ENCODE results near the gene CRK. TPM values are rescaled to one million over a fixed set of nuclear protein-coding genes. Genes with fewer than 3 reads are reported as not detected.

CRK gene
- total and polyA plus RNA-seq, 9 donors: 34.0 to 56.1 (median 43.6) TPM

- Histone ChIP-seq H3K4me1 (ENCODE audit: control insufficient read depth, insufficient read depth, low read length) (peaks cover 5% of the 10 kb centered on the region), H3K27ac (ENCODE audit: low read length) (no peak overlapping the region), H3K36me3 (ENCODE audit: control insufficient read depth, insufficient read depth, low read length) (peaks cover 84% of the 10 kb centered on the region), H3K4me3 (ENCODE audit: low read length) (no peak overlapping the region), H3K9me3 (replicated peaks; ENCODE audit: control insufficient read depth, low read depth, low read length) (no peaks in the 10 kb centered on the region), H3K27me3 (ENCODE audit: control insufficient read depth, insufficient read depth, low read length) (no peaks in the 10 kb centered on the region)
- DNase-seq: no peak
- 55% methylated on average over 24 of the region's 28 CpGs for WGBS (ENCODE audit: insufficient coverage)
Measured at GRCh38 chr17:1469231-1469852, 13.3 kb upstream of the CRK start.

GRCh38 chr17:1467898-1468492, 12.0 kb upstream of the CRK start:
- H3K4me1 ChIP-seq (ENCODE audit: control insufficient read depth, insufficient read depth, low read length): peaks cover 5% of the 10 kb centered on the region
- WGBS (ENCODE audit: insufficient coverage): 59% methylated on average over 21 of the region's 21 CpGs
- H3K4me3 ChIP-seq (ENCODE audit: low read length): no peak overlapping the region
- no peaks in the 10 kb centered on the region for H3K27me3 ChIP-seq (ENCODE audit: control insufficient read depth, insufficient read depth, low read length)
- peaks cover 77% of the 10 kb centered on the region for H3K36me3 ChIP-seq (ENCODE audit: control insufficient read depth, insufficient read depth, low read length)
- peak overlapping the region; percentile 47 for H3K27ac ChIP-seq (ENCODE audit: low read length)
- DNase-seq: peak; percentile 64
- no peaks in the 10 kb centered on the region for H3K9me3 ChIP-seq (replicated peaks; ENCODE audit: control insufficient read depth, low read depth, low read length)

- no peaks in the 10 kb centered on the region for H3K9me3 ChIP-seq (replicated peaks; ENCODE audit: control insufficient read depth, low read depth, low read length)
- H3K27me3 ChIP-seq (ENCODE audit: control insufficient read depth, insufficient read depth, low read length): no peaks in the 10 kb centered on the region
- no peak overlapping the region for H3K27ac ChIP-seq (ENCODE audit: low read length)
- H3K4me3 ChIP-seq (ENCODE audit: low read length): no peak overlapping the region
- DNase-seq: no peak
- H3K4me1 ChIP-seq (ENCODE audit: control insufficient read depth, insufficient read depth, low read length): peaks cover 8% of the 10 kb centered on the region
- WGBS (ENCODE audit: insufficient coverage): 89% methylated on average over 12 of the region's 16 CpGs
- peaks cover 76% of the 10 kb centered on the region for H3K36me3 ChIP-seq (ENCODE audit: control insufficient read depth, insufficient read depth, low read length)
Measured at GRCh38 chr17:1467258-1467657, 11.2 kb upstream of the CRK start.

GRCh38 chr17:1464186-1464585, 8.2 kb upstream of the CRK start:
- no peak overlapping the region for H3K27ac ChIP-seq (ENCODE audit: low read length)
- H3K27me3 ChIP-seq (ENCODE audit: control insufficient read depth, insufficient read depth, low read length): no peaks in the 10 kb centered on the region
- no peaks in the 10 kb centered on the region for H3K9me3 ChIP-seq (replicated peaks; ENCODE audit: control insufficient read depth, low read depth, low read length)
- DNase-seq: no peak
- peaks cover 54% of the 10 kb centered on the region for H3K36me3 ChIP-seq (ENCODE audit: control insufficient read depth, insufficient read depth, low read length)
- no peak overlapping the region for H3K4me3 ChIP-seq (ENCODE audit: low read length)
- peaks cover 8% of the 10 kb centered on the region for H3K4me1 ChIP-seq (ENCODE audit: control insufficient read depth, insufficient read depth, low read length)
- 91% methylated on average over 8 of the region's 8 CpGs for WGBS (ENCODE audit: insufficient coverage)

- Histone ChIP-seq H3K36me3 (ENCODE audit: control insufficient read depth, insufficient read depth, low read length) (peaks cover 39% of the 10 kb centered on the region), H3K27me3 (ENCODE audit: control insufficient read depth, insufficient read depth, low read length) (no peaks in the 10 kb centered on the region), H3K4me3 (ENCODE audit: low read length) (no peak overlapping the region), H3K9me3 (replicated peaks; ENCODE audit: control insufficient read depth, low read depth, low read length) (no peaks in the 10 kb centered on the region), H3K4me1 (ENCODE audit: control insufficient read depth, insufficient read depth, low read length) (peaks cover 3% of the 10 kb centered on the region), H3K27ac (ENCODE audit: low read length) (no peak overlapping the region)
- WGBS (ENCODE audit: insufficient coverage): 69% methylated on average over 16 of the region's 33 CpGs
- DNase-seq: no peak
Measured at GRCh38 chr17:1462164-1463112, 6.4 kb upstream of the CRK start.

- Histone ChIP-seq H3K36me3 (ENCODE audit: control insufficient read depth, insufficient read depth, low read length) (peaks cover 31% of the 10 kb centered on the region), H3K4me3 (ENCODE audit: low read length) (no peak overlapping the region), H3K27me3 (ENCODE audit: control insufficient read depth, insufficient read depth, low read length) (no peaks in the 10 kb centered on the region), H3K27ac (ENCODE audit: low read length) (no peak overlapping the region), H3K4me1 (ENCODE audit: control insufficient read depth, insufficient read depth, low read length) (peaks cover 9% of the 10 kb centered on the region), H3K9me3 (replicated peaks; ENCODE audit: control insufficient read depth, low read depth, low read length) (no peaks in the 10 kb centered on the region)
- DNase-seq: no peak
- WGBS (ENCODE audit: insufficient coverage): 83% methylated on average over 13 of the region's 18 CpGs
Measured at GRCh38 chr17:1461198-1461944, 5.3 kb upstream of the CRK start.

- Histone ChIP-seq H3K4me1 (ENCODE audit: control insufficient read depth, insufficient read depth, low read length) (peaks cover 9% of the 10 kb centered on the region), H3K36me3 (ENCODE audit: control insufficient read depth, insufficient read depth, low read length) (peaks cover 20% of the 10 kb centered on the region), H3K27me3 (ENCODE audit: control insufficient read depth, insufficient read depth, low read length) (no peaks in the 10 kb centered on the region), H3K4me3 (ENCODE audit: low read length) (no peak overlapping the region), H3K9me3 (replicated peaks; ENCODE audit: control insufficient read depth, low read depth, low read length) (no peaks in the 10 kb centered on the region), H3K27ac (ENCODE audit: low read length) (no peak overlapping the region)
- WGBS (ENCODE audit: insufficient coverage): 63% methylated on average over 6 of the region's 6 CpGs
- DNase-seq: no peak
Measured at GRCh38 chr17:1460233-1460632, 4.2 kb upstream of the CRK start.

GRCh38 chr17:1455291-1455796, 688 bp downstream of the CRK start:
- peak; percentile 85 for DNase-seq
- H3K4me1 ChIP-seq (ENCODE audit: control insufficient read depth, insufficient read depth, low read length): peaks cover 15% of the 10 kb centered on the region
- peak overlapping the region; percentile 96 for H3K27ac ChIP-seq (ENCODE audit: low read length)
- H3K27me3 ChIP-seq (ENCODE audit: control insufficient read depth, insufficient read depth, low read length): no peaks in the 10 kb centered on the region
- H3K4me3 ChIP-seq (ENCODE audit: low read length): peak overlapping the region; percentile 91
- H3K9me3 ChIP-seq (replicated peaks; ENCODE audit: control insufficient read depth, low read depth, low read length): no peaks in the 10 kb centered on the region
- peaks cover 9% of the 10 kb centered on the region for H3K36me3 ChIP-seq (ENCODE audit: control insufficient read depth, insufficient read depth, low read length)
- WGBS (ENCODE audit: insufficient coverage): under 1% methylated on average over 29 of the region's 31 CpGs

- Histone ChIP-seq H3K36me3 (ENCODE audit: control insufficient read depth, insufficient read depth, low read length) (peaks cover 9% of the 10 kb centered on the region), H3K9me3 (replicated peaks; ENCODE audit: control insufficient read depth, low read depth, low read length) (no peaks in the 10 kb centered on the region), H3K4me1 (ENCODE audit: control insufficient read depth, insufficient read depth, low read length) (peaks cover 15% of the 10 kb centered on the region), H3K27me3 (ENCODE audit: control insufficient read depth, insufficient read depth, low read length) (no peaks in the 10 kb centered on the region), H3K4me3 (ENCODE audit: low read length) (peak overlapping the region; percentile 91), H3K27ac (ENCODE audit: low read length) (peak overlapping the region; percentile 96)
- DNase-seq: no peak
- 69% methylated on average over 7 of the region's 9 CpGs for WGBS (ENCODE audit: insufficient coverage)
Measured at GRCh38 chr17:1454541-1454940, 1.5 kb downstream of the CRK start.
